RWPE2 (cell line): ENCODE results near the gene PNPLA2.

Experiments
- ATAC-seq: fragments of 200-7000 bp; cut with Tn5 transposase; 3 replicates; pipeline ENCODE4 v1.9.1; 2021; ENCODE audit warnings: low read depth
- DNase-seq: peaks from one replicate; pipeline ENCODE4 v3.0.0-alpha.2; 2020; ENCODE audit warnings: low spot score
- H3K27ac ChIP-seq: fragments of 450-650 bp; 2 replicates; pipeline ENCODE4 v1.5.1; 2017; ENCODE audit warnings: mild to moderate bottlenecking; ENCODE audit not compliant: poor library complexity, severe bottlenecking
- H3K27me3 ChIP-seq: fragments of 250-450 bp; sonication (Bioruptor Pico); 2 replicates; pipeline ENCODE4 v1.5.1; 2021; ENCODE audit warnings: mild to moderate bottlenecking, moderate library complexity; ENCODE audit not compliant: insufficient read depth, poor library complexity, severe bottlenecking
- H3K36me3 ChIP-seq: fragments of 250-450 bp; sonication (Bioruptor Pico); 2 replicates; pipeline ENCODE4 v1.5.1; 2020; ENCODE audit warnings: low read depth, mild to moderate bottlenecking, moderate library complexity
- H3K4me1 ChIP-seq: fragments of 250-450 bp; sonication (Bioruptor Pico); 2 replicates; pipeline ENCODE4 v1.5.1; 2021; ENCODE audit warnings: mild to moderate bottlenecking, moderate library complexity; ENCODE audit not compliant: insufficient read depth, poor library complexity, severe bottlenecking
- H3K4me3 ChIP-seq: fragments of 250-450 bp; sonication (Bioruptor Pico); 2 replicates; pipeline ENCODE4 v1.5.1; 2021; ENCODE audit warnings: mild to moderate bottlenecking, moderate library complexity; ENCODE audit not compliant: severe bottlenecking
- H3K9me3 ChIP-seq: fragments of 250-450 bp; sonication (Bioruptor Pico); 2 replicates; pipeline ENCODE4 v1.5.1; 2021; ENCODE audit warnings: mild to moderate bottlenecking, moderate library complexity; ENCODE audit not compliant: severe bottlenecking
- CTCF ChIP-seq: fragments of 450-650 bp; IDR thresholded peaks from one replicate; pipeline ENCODE4 v1.5.1; 2017; ENCODE audit warnings: mild to moderate bottlenecking, moderate library complexity; ENCODE audit not compliant: poor library complexity, severe bottlenecking

PNPLA2 gene

GRCh38 chr11:844693-845644, 26.3 kb downstream of the PNPLA2 start:
- no peaks in the 10 kb centered on the region for H3K27me3 ChIP-seq
- peak; percentile 9 for TF ChIP-seq CTCF
- peak overlapping the region; percentile 97 for H3K27ac ChIP-seq
- no peaks in the 10 kb centered on the region for H3K9me3 ChIP-seq
- peak overlapping the region; percentile 58 for H3K4me3 ChIP-seq
- H3K4me1 ChIP-seq = peaks cover 24% of the 10 kb centered on the region
- DNase-seq (peak; percentile 89), ATAC-seq (peak; percentile 22)
- H3K36me3 ChIP-seq = peaks cover 25% of the 10 kb centered on the region

- peaks cover 15% of the 10 kb centered on the region for H3K36me3 ChIP-seq
- ATAC-seq = no peak
- H3K9me3 ChIP-seq = no peaks in the 10 kb centered on the region
- peaks cover 20% of the 10 kb centered on the region for H3K4me1 ChIP-seq
- TF ChIP-seq CTCF = no peak
- H3K4me3 ChIP-seq = no peak overlapping the region
- H3K27ac ChIP-seq = peak overlapping the region; percentile 97
- H3K27me3 ChIP-seq = no peaks in the 10 kb centered on the region
- no peak for DNase-seq
These were observed 27.3 kb downstream of the PNPLA2 start for GRCh38 chr11:845872-846495.

DNA sequence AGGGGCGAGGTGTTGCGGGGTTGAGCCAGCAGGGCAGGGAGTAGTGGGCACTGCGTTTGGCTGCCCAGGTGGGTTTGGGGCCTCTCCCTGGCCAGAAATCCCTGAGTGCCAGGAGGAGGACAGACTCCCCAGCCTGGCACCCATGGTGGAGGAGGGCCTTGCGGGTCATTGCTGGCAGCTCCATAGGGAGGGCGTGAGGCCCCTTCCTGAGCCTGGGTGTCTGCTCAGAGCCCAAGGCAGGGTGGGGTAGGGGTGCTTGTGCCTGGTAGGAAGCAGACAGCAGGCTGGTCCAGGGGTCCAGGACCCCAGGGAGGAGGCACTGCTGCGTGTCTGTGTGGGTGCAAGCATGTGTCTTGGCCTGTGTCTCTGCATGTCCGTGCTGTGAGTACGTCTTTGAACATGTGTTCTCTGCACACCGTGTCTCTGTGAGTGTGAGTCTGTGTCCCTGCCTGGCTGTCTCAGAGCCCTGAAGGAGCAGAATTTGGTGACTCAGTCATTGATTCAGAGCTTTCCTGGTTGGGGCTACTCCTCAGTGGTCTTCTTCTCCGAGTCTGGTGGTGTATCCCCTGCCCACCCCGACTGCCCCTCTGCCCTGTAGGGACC, 27.9 kb downstream of the PNPLA2 start:
- H3K27me3 ChIP-seq = no peaks in the 10 kb centered on the region
- peak overlapping the region; percentile 97 for H3K27ac ChIP-seq
- no peaks in the 10 kb centered on the region for H3K9me3 ChIP-seq
- peaks cover 9% of the 10 kb centered on the region for H3K36me3 ChIP-seq
- H3K4me1 ChIP-seq = peaks cover 19% of the 10 kb centered on the region
- no peak for ATAC-seq
- TF ChIP-seq CTCF = no peak
- DNase-seq = no peak
- no peak overlapping the region for H3K4me3 ChIP-seq

DNA sequence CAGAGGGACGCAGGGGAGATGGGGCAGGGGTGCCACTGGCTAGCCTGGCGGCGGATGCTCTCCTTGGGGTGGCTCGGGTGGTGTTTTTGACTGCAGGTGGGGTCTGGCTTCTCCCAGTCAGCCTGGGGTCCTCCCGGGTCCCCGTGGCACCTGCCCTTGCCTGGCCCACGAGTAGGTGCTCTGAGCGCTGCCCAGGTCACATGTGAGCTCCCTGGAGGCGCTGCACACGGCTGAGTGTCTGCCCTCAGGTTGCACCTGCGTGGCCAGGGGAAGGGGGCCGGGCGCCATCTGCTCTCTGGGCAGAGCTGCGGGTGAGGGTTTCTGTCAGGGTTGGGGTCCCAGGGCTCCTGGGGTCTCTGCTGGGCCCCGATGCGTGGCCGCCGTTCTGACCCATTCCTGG, 29.2 kb downstream of the PNPLA2 start:
- no peak for TF ChIP-seq CTCF
- H3K4me3 ChIP-seq = no peak overlapping the region
- no peak for ATAC-seq
- peaks cover 9% of the 10 kb centered on the region for H3K36me3 ChIP-seq
- peaks cover 19% of the 10 kb centered on the region for H3K4me1 ChIP-seq
- H3K27ac ChIP-seq = no peak overlapping the region
- DNase-seq = no peak
- no peaks in the 10 kb centered on the region for H3K9me3 ChIP-seq
- no peaks in the 10 kb centered on the region for H3K27me3 ChIP-seq
